Body of pancreas (tissue), 4 donors: ENCODE measurements around the gene RHAG.

Experiments used
- CTCF ChIP-seq, 7 experiments: fragments of 450-650 bp in 4 of 7; fragments of 200-600 bp in 3 of 7; sonication (generic) in 3 of 7; IDR thresholded peaks; one replicate each; pipeline ENCODE4 v1.5.1; 2016 to 2019; ENCODE audit warnings: antibody characterized with exemption in 7 of 7
- POLR2A ChIP-seq, 3 donors: fragments of 450-650 bp; IDR thresholded peaks; one replicate each; pipeline ENCODE4 v1.6.1; 2016; ENCODE audit warnings: antibody characterized with exemption in 3 of 3, mild to moderate bottlenecking in 2 of 3

GRCh38 chr6:49646130-49646824 is 9.6 kb upstream of the RHAG start:
- TF ChIP-seq POLR2A (IDR thresholded peaks at IDR 0.05) (no peak), CTCF (IDR thresholded peaks at IDR 0.05) (no peak)
